HepG2 (cell line): ENCODE results near the gene SNRNP25. TPM values are rescaled to one million over a fixed set of nuclear protein-coding genes. Genes with fewer than 3 reads are reported as not detected.
A peak's percentile ranks its signal among the peaks of the same experiment; 100 is the strongest.

Experiments used
- ATF5 ChIP-seq: sonication (generic); formaldehyde crosslinking; IDR thresholded peaks from 2 replicates; pipeline ENCODE4 v1.4.0; 2020; ENCODE audit warnings: mild to moderate bottlenecking, low read depth, missing genetic modification reagents
- ATF7 ChIP-seq, 2 experiments: fragments of 450-650 bp in 1 of 2; sonication (generic) in 1 of 2; formaldehyde crosslinking in 1 of 2; IDR thresholded peaks; 2 replicates each; pipeline versions ENCODE4 v1.4.0 to v1.6.1; 2016 to 2020; ENCODE audit warnings: antibody characterized with exemption in 1 of 2, mild to moderate bottlenecking in 1 of 2, missing genetic modification reagents in 1 of 2
- CEBPB ChIP-seq: IDR thresholded peaks from 2 replicates; pipeline ENCODE4 v1.6.1; 2011; ENCODE audit warnings: low read depth, low read length, improper control_type of control experiment, borderline replicate concordance
- CREB1 ChIP-seq, 2 experiments: fragments of 450-650 bp in 1 of 2; IDR thresholded peaks; 2 replicates each; pipeline ENCODE4 v1.6.1; 2016 to 2017; ENCODE audit warnings: control low read depth in 1 of 2, mild to moderate bottlenecking in 1 of 2, missing compliant biosample characterization in 1 of 2, missing genetic modification characterization in 1 of 2
- ERF ChIP-seq: IDR thresholded peaks from 2 replicates; pipeline ENCODE4 v1.6.1; 2018; ENCODE audit warnings: missing biosample characterization, missing genetic modification reagents
- FOXP1 ChIP-seq, 2 experiments: fragments of 450-650 bp in 1 of 2; IDR thresholded peaks; 2 replicates each; pipeline ENCODE4 v1.6.1; 2017 to 2018; ENCODE audit warnings: antibody characterized with exemption in 1 of 2
- HOXA3 ChIP-seq: sonication (generic); formaldehyde crosslinking; IDR thresholded peaks from 2 replicates; pipeline ENCODE4 v1.5.0; 2020; ENCODE audit warnings: missing genetic modification reagents
- IKZF4 ChIP-seq: sonication (generic); formaldehyde crosslinking; IDR thresholded peaks from 2 replicates; pipeline ENCODE4 v1.5.1; 2020; ENCODE audit warnings: borderline replicate concordance, mild to moderate bottlenecking, low read depth, missing genetic modification reagents; ENCODE audit errors: not compliant biosample characterization
- MAX ChIP-seq: IDR thresholded peaks from 2 replicates; pipeline ENCODE4 v1.6.1; 2012; ENCODE audit warnings: inconsistent platforms
- NFIB ChIP-seq: sonication (generic); formaldehyde crosslinking; IDR thresholded peaks from 2 replicates; pipeline ENCODE4 v1.9.0; 2021; ENCODE audit warnings: missing genetic modification reagents, mild to moderate bottlenecking, borderline replicate concordance
- NPAS2 ChIP-seq: sonication (generic); formaldehyde crosslinking; IDR thresholded peaks from 2 replicates; pipeline ENCODE4 v1.8.0; 2022; ENCODE audit warnings: mild to moderate bottlenecking, missing genetic modification reagents, borderline replicate concordance
- NR2F1 ChIP-seq, 2 experiments: fragments of 450-650 bp in 1 of 2; formaldehyde crosslinking in 1 of 2; IDR thresholded peaks; 2 replicates each; pipeline versions ENCODE4 v1.5.0 to v1.6.1; 2016 to 2020; ENCODE audit warnings: mild to moderate bottlenecking in 1 of 2, missing compliant biosample characterization in 1 of 2, missing genetic modification reagents in 1 of 2, moderate library complexity in 1 of 2
- PBX3 ChIP-seq: sonication (generic); formaldehyde crosslinking; IDR thresholded peaks from 2 replicates; pipeline ENCODE4 v1.8.1; 2023; ENCODE audit warnings: missing genetic modification reagents, inconsistent platforms, borderline replicate concordance
- PHF21A ChIP-seq: sonication (generic); formaldehyde crosslinking; IDR thresholded peaks from 2 replicates; pipeline ENCODE4 v1.5.0; 2020; ENCODE audit warnings: mild to moderate bottlenecking, missing genetic modification reagents
- STAT6 ChIP-seq: sonication (generic); formaldehyde crosslinking; IDR thresholded peaks from 2 replicates; pipeline ENCODE4 v1.4.0; 2020; ENCODE audit warnings: missing genetic modification reagents, mild to moderate bottlenecking, borderline replicate concordance
- WIZ ChIP-seq: sonication (generic); formaldehyde crosslinking; IDR thresholded peaks from 2 replicates; pipeline ENCODE4 v1.5.1; 2020; ENCODE audit warnings: mild to moderate bottlenecking, missing genetic modification reagents
- ZBTB21 ChIP-seq: sonication (generic); formaldehyde crosslinking; IDR thresholded peaks from 2 replicates; pipeline ENCODE4 v1.4.0; 2020; ENCODE audit warnings: missing genetic modification reagents
- ZNF138 ChIP-seq: sonication (generic); formaldehyde crosslinking; IDR thresholded peaks from 2 replicates; pipeline ENCODE4 v1.5.0; 2020; ENCODE audit warnings: mild to moderate bottlenecking, low read depth, missing genetic modification reagents
- ZNF230 ChIP-seq: sonication (generic); formaldehyde crosslinking; IDR thresholded peaks from 2 replicates; pipeline ENCODE4 v1.4.0; 2020; ENCODE audit warnings: mild to moderate bottlenecking, missing genetic modification reagents
- ZNF296 ChIP-seq: sonication (generic); formaldehyde crosslinking; conservative IDR thresholded peaks from 2 replicates; pipeline ENCODE4 v1.5.0; 2020; ENCODE audit warnings: mild to moderate bottlenecking, missing genetic modification reagents
- polyA plus RNA-seq, 8 experiments: library from polyadenylated mRNA; depleted of rRNA in 3 of 8; stranded (reverse) in 7 of 8; unstranded in 1 of 8; fragments of >200 nt; fragmentation: Illumina TruSeq in 4 of 8; extraction: Trizol in 4 of 8; gene quantifications; 2 replicates each; pipeline versions ENCODE4 v1.2.1 to v1.2.3, GENCODE V29; 2011 to 2016; ENCODE audit warnings: low read depth in 4 of 8, missing spikeins in 1 of 8, mixed read lengths in 1 of 8; ENCODE audit not compliant: insufficient read depth in 1 of 8
- total RNA-seq, 5 experiments: library from RNA; depleted of rRNA; stranded (reverse); fragments of >200 nt; fragmentation: Illumina TruSeq; extraction: Trizol; gene quantifications; 2 replicates each; pipeline ENCODE4 v1.2.3, GENCODE V29; 2016; ENCODE audit warnings: low read depth in 1 of 5
- TF ChIP-seq, protein P1 (sequence below): sonication (generic); formaldehyde crosslinking; conservative IDR thresholded peaks from 2 replicates; pipeline ENCODE4 v1.5.0; 2020; ENCODE audit warnings: missing genetic modification reagents
- TF ChIP-seq, protein P2 (sequence below): sonication (generic); formaldehyde crosslinking; IDR thresholded peaks from 2 replicates; pipeline ENCODE4 v1.4.0; 2020; ENCODE audit warnings: low read depth, mild to moderate bottlenecking, missing genetic modification reagents

Gene SNRNP25
- total and polyA plus RNA-seq, 2 of the 13 experiments (the other 11 are each of a cell fraction or from before 2014, with no cell fraction given), result 34.1 to 97.4 TPM

GRCh38 chr16:96935-97381, 43.3 kb downstream of the SNRNP25 start (continued):
- TF ChIP-seq ZNF296 (CRISPR knock-in tag), result no peak
- TF ChIP-seq HOXA3 (CRISPR knock-in tag), result peak; percentile 58; the same call in 1 of the 2 replicates
- TF ChIP-seq ATF5 (CRISPR knock-in tag), result no peak
- TF ChIP-seq, protein P1, sequence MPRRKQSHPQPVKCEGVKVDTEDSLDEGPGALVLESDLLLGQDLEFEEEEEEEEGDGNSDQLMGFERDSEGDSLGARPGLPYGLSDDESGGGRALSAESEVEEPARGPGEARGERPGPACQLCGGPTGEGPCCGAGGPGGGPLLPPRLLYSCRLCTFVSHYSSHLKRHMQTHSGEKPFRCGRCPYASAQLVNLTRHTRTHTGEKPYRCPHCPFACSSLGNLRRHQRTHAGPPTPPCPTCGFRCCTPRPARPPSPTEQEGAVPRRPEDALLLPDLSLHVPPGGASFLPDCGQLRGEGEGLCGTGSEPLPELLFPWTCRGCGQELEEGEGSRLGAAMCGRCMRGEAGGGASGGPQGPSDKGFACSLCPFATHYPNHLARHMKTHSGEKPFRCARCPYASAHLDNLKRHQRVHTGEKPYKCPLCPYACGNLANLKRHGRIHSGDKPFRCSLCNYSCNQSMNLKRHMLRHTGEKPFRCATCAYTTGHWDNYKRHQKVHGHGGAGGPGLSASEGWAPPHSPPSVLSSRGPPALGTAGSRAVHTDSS (CRISPR knock-in tag), result no peak
- peak; percentile 80 for TF ChIP-seq ERF (CRISPR knock-in tag)
- TF ChIP-seq NFIB (CRISPR knock-in tag), result no peak
- no peak for TF ChIP-seq CEBPB
- TF ChIP-seq PBX3 (CRISPR knock-in tag), result no peak
- TF ChIP-seq ZNF138 (CRISPR knock-in tag), result no peak
- TF ChIP-seq PHF21A (CRISPR knock-in tag), result no peak
- TF ChIP-seq NPAS2 (CRISPR knock-in tag), result no peak
- TF ChIP-seq ZBTB21 (CRISPR knock-in tag), result no peak
- no peak for TF ChIP-seq STAT6 (CRISPR knock-in tag)
- TF ChIP-seq FOXP1 (IDR thresholded peaks at IDR 0.05), result no peak
- no peak for TF ChIP-seq FOXP1 (CRISPR knock-in tag; IDR thresholded peaks at IDR 0.05)
- no peak for TF ChIP-seq CREB1 (IDR thresholded peaks at IDR 0.05)
- TF ChIP-seq CREB1 (CRISPR knock-in tag; IDR thresholded peaks at IDR 0.05), result no peak
- TF ChIP-seq IKZF4, result no peak
- TF ChIP-seq, protein P2, sequence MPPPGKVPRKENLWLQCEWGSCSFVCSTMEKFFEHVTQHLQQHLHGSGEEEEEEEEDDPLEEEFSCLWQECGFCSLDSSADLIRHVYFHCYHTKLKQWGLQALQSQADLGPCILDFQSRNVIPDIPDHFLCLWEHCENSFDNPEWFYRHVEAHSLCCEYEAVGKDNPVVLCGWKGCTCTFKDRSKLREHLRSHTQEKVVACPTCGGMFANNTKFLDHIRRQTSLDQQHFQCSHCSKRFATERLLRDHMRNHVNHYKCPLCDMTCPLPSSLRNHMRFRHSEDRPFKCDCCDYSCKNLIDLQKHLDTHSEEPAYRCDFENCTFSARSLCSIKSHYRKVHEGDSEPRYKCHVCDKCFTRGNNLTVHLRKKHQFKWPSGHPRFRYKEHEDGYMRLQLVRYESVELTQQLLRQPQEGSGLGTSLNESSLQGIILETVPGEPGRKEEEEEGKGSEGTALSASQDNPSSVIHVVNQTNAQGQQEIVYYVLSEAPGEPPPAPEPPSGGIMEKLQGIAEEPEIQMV (CRISPR knock-in tag), result 0 out of 2 replicates have a peak, but pooled peaks have one; percentile 53
- TF ChIP-seq ZNF230 (CRISPR knock-in tag), result no peak
- no peak for TF ChIP-seq ATF7 (IDR thresholded peaks at IDR 0.05)
- no peak for TF ChIP-seq ATF7 (CRISPR knock-in tag; IDR thresholded peaks at IDR 0.05)
- no peak for TF ChIP-seq WIZ (CRISPR knock-in tag)
- TF ChIP-seq MAX, result peak; percentile 74; the same call in 1 of the 2 replicates
- no peak for TF ChIP-seq NR2F1 (CRISPR knock-in tag; IDR thresholded peaks at IDR 0.05)
